Stimulated activated CD8-positive, alpha-beta memory T cell treated with anti-CD3 and anti-CD28 coated beads, Interleukin-15, amount 100 ng/mL, for 48 hours (primary cell): ENCODE measurements around the gene DPYSL5.

Source experiments
- DNase-seq, 2 donors: peaks; one replicate each; pipeline ENCODE4 v3.0.0-alpha.2; 2020; ENCODE audit warnings: low read depth in 2 of 2

DPYSL5 gene

GRCh38 chr2:26993768-26994167, 145.8 kb downstream of the DPYSL5 start:
- no peak for DNase-seq

- DNase-seq, result no peak
These were observed 147.1 kb downstream of the DPYSL5 start for GRCh38 chr2:26994983-26995382.

- DNase-seq, result no peak
These were observed 149.5 kb downstream of the DPYSL5 start for GRCh38 chr2:26997394-26997793.

GRCh38 chr2:26998323-26998722, 150.4 kb downstream of the DPYSL5 start:
- DNase-seq, result no peak
